ENCODE measurements around the gene ZNF93. TPM values are rescaled to one million over a fixed set of nuclear protein-coding genes. Genes with fewer than 3 reads are reported as not detected.
"Not testable (repeated sequence)": the region's sequence is repeated elsewhere in the genome, so short reads cannot be mapped to it uniquely, and the experiment has no call there.

ZNF93 gene
- total RNA-seq, 2 experiments from 2014 or later, result 21.7 to 22.3 TPM

- ATAC-seq, result no peak
- POLR2A ChIA-PET, result no interaction called here
- CTCF ChIA-PET, result no interaction called here
- DNase-seq, result no peak
- H3K4me3 Mint-ChIP-seq, result no peak overlapping the region
- H3K36me3 Mint-ChIP-seq (ENCODE audit: low read depth), result no peaks in the 10 kb centered on the region
- intact Hi-C loops (cut with DNase I, micrococcal nuclease), result no loop called here
- no peaks in the 10 kb centered on the region for H3K27me3 Mint-ChIP-seq
- no peaks in the 10 kb centered on the region for H3K4me1 Mint-ChIP-seq
- H3K9me3 Mint-ChIP-seq (ENCODE audit: low read depth), result peaks cover 20% of the 10 kb centered on the region
- no peak overlapping the region for H3K27ac Mint-ChIP-seq
Observed at GRCh38 chr19:19943848-19944582, 43.3 kb downstream of the ZNF93 start.

DNA sequence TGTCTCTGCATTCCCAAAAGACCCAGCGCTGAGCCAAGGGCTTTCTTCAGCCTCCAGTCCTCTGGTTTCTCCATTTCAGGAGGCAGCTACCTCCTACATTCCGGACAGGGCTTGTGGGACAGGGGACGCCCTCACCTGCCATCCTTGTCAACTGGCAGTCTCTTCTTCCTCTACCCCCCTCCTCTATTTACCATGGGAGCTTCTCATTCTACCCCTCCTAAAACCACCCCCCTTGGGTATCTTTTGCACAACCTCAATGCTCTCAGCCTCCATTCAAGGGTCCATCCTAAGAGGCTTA is 43.8 kb downstream of the ZNF93 start:
- Mint-ChIP-seq H3K4me3 (no peak overlapping the region), H3K9me3 (ENCODE audit: low read depth) (peaks cover 15% of the 10 kb centered on the region), H3K27ac (no peak overlapping the region), H3K4me1 (no peaks in the 10 kb centered on the region), H3K27me3 (no peaks in the 10 kb centered on the region), H3K36me3 (ENCODE audit: low read depth) (no peaks in the 10 kb centered on the region)
- no peak for DNase-seq
- POLR2A ChIA-PET, result no interaction called here
- CTCF ChIA-PET, result no interaction called here
- intact Hi-C loops (cut with DNase I, micrococcal nuclease), result no loop called here
- ATAC-seq, result no peak

- H3K27ac Mint-ChIP-seq, result no peak overlapping the region
- peaks cover 13% of the 10 kb centered on the region for H3K9me3 Mint-ChIP-seq (ENCODE audit: low read depth)
- no peaks in the 10 kb centered on the region for H3K4me1 Mint-ChIP-seq
- DNase-seq (no peak), ATAC-seq (no peak)
- no peak overlapping the region for H3K4me3 Mint-ChIP-seq
- CTCF ChIA-PET, result no interaction called here
- no peaks in the 10 kb centered on the region for H3K36me3 Mint-ChIP-seq (ENCODE audit: low read depth)
- POLR2A ChIA-PET, result no interaction called here
- intact Hi-C loops (cut with DNase I, micrococcal nuclease), result no loop called here
- no peaks in the 10 kb centered on the region for H3K27me3 Mint-ChIP-seq
Observed at GRCh38 chr19:19946226-19946625, 45.5 kb downstream of the ZNF93 start.

DNA sequence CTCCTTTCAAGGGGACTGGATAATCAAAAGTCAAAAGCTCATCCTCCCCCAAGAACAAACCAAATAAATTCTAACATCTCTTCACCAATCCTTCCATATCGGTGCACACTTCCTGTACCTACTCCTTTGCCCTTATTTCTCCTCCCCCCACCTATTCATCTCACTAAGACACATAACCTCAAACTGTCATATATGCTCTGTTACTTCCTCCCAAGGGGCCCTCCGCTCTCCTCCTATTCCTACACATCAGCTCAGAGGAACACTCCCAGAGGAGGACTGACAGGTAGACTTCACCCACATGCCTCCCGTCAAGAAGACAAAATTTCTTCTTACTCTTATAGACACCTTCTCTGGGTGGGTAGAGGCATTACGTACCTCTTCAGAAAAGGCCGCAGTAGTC is 48.1 kb downstream of the ZNF93 start:
- CTCF ChIA-PET, result interaction anchor here (0.6 to 0.8 kb wide), 4 partner anchors 10 to 223 kb away, joined by 3 read pairs; no protein-coding TSS in a partner anchor
- no peaks in the 10 kb centered on the region for H3K4me1 Mint-ChIP-seq
- no peak overlapping the region for H3K27ac Mint-ChIP-seq
- DNase-seq, result no peak
- H3K27me3 Mint-ChIP-seq, result no peaks in the 10 kb centered on the region
- POLR2A ChIA-PET, result no interaction called here
- H3K4me3 Mint-ChIP-seq, result no peak overlapping the region
- ATAC-seq, result no peak
- H3K9me3 Mint-ChIP-seq (ENCODE audit: low read depth), result peaks cover 2% of the 10 kb centered on the region
- H3K36me3 Mint-ChIP-seq (ENCODE audit: low read depth), result no peaks in the 10 kb centered on the region
- intact Hi-C loops (cut with DNase I, micrococcal nuclease), result no loop called here

- H3K27me3 Mint-ChIP-seq, result no peaks in the 10 kb centered on the region
- DNase-seq, result no peak
- no peak overlapping the region for H3K4me3 Mint-ChIP-seq
- H3K27ac Mint-ChIP-seq, result no peak overlapping the region
- no peaks in the 10 kb centered on the region for H3K4me1 Mint-ChIP-seq
- CTCF ChIA-PET, result no interaction called here
- H3K9me3 Mint-ChIP-seq (ENCODE audit: low read depth), result no peaks in the 10 kb centered on the region
- POLR2A ChIA-PET, result no interaction called here
- ATAC-seq, result no peak
- intact Hi-C loops (cut with DNase I, micrococcal nuclease), result no loop called here
- H3K36me3 Mint-ChIP-seq (ENCODE audit: low read depth), result no peaks in the 10 kb centered on the region
Observed at GRCh38 chr19:19955208-19955607, 54.5 kb downstream of the ZNF93 start.

GRCh38 chr19:19956434-19957075 is 55.8 kb downstream of the ZNF93 start:
- DNase-seq (peak; percentile 24), ATAC-seq (no peak)
- ChIA-PET CTCF (interaction anchor here (0.7 to 1.4 kb wide), 2 partner anchors 424 to 425 kb away, joined by 4 to 5 read pairs; no protein-coding TSS in a partner anchor), POLR2A (interaction anchor here (0.5 to 0.6 kb wide), 2 partner anchors 81 to 303 kb away, joined by 3 read pairs; no protein-coding TSS in a partner anchor)
- Mint-ChIP-seq H3K27me3 (no peaks in the 10 kb centered on the region), H3K9me3 (ENCODE audit: low read depth) (no peaks in the 10 kb centered on the region), H3K4me1 (no peaks in the 10 kb centered on the region), H3K36me3 (ENCODE audit: low read depth) (no peaks in the 10 kb centered on the region), H3K27ac (no peak overlapping the region), H3K4me3 (no peak overlapping the region)
- intact Hi-C loops (cut with DNase I, micrococcal nuclease), result no loop called here

- DNase-seq; H3K27me3 Mint-ChIP-seq; POLR2A ChIA-PET; ATAC-seq; H3K4me1 Mint-ChIP-seq; H3K9me3 Mint-ChIP-seq (ENCODE audit: low read depth); H3K27ac Mint-ChIP-seq; H3K4me3 Mint-ChIP-seq; H3K36me3 Mint-ChIP-seq (ENCODE audit: low read depth): not testable (repeated sequence)
- intact Hi-C loops (cut with DNase I, micrococcal nuclease), result loop anchor here (2.0 kb wide), 3 partner anchors 225 to 425 kb away; partner anchors contain the start of genes ZNF101 (in 1 of the 2) and ZNF14 (in 1 of the 2)
- CTCF ChIA-PET, result interaction anchor here (1.0 kb wide), 3 partner anchors 31 to 132 kb away, joined by 3 to 4 read pairs (median 3); no protein-coding TSS in a partner anchor
Observed at GRCh38 chr19:19957766-19958165, 57.0 kb downstream of the ZNF93 start.

DNA sequence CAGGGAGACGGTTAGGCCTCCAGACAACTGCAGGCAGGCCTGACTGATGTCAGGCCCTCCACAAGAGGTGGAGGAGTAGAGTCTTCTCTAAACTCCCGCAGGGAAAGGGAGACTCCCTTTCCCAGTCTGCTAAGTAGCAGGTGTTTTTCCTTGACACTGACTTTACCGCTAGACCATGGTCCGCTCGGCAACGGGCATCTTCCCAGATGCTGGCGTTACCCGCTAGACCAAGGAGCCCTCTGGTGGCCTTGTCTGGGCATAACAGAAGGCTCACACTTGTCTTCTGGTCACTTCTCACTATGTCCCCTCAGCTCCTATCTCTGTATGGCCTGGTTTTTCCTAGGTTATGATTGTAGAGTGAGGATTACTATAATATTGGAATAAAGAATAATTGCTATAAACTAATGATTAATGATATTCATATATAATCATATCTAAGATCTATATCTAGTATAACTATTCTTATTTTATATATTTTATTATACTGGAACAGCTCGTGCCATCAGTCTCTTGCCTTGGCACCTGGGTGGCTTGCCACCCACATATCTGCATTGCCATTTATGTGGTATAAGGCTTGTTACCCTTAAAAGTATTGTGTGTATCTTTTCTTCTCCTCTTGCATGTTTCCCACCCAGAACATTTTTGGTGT is 58.5 kb downstream of the ZNF93 start:
- H3K36me3 Mint-ChIP-seq (ENCODE audit: low read depth); H3K27me3 Mint-ChIP-seq; H3K4me1 Mint-ChIP-seq; H3K9me3 Mint-ChIP-seq (ENCODE audit: low read depth); H3K4me3 Mint-ChIP-seq; H3K27ac Mint-ChIP-seq; ATAC-seq: not testable (repeated sequence)
- ChIA-PET POLR2A (interaction anchor here (0.6 kb wide), 1 partner anchor 93 kb away, joined by 3 read pairs; no protein-coding TSS in a partner anchor), CTCF (interaction anchor here (0.6 to 1.3 kb wide), 5 partner anchors 80 to 427 kb away, joined by 3 to 4 read pairs (median 3); partner anchors contain the start of gene ZNF682)
- intact Hi-C loops (cut with DNase I, micrococcal nuclease), result loop anchor here (1.0 to 2.0 kb wide), 4 partner anchors 226 to 427 kb away; partner anchors contain the start of genes ZNF101 (in 1 of the 2) and ZNF14 (in 1 of the 2)
- peak; percentile 83 for DNase-seq

GRCh38 chr19:19964416-19964815 is 63.7 kb downstream of the ZNF93 start:
- Mint-ChIP-seq H3K27ac (no peak overlapping the region), H3K9me3 (ENCODE audit: low read depth) (peaks cover 27% of the 10 kb centered on the region), H3K4me1 (no peaks in the 10 kb centered on the region), H3K4me3 (no peak overlapping the region), H3K36me3 (ENCODE audit: low read depth) (peaks cover 2% of the 10 kb centered on the region), H3K27me3 (no peaks in the 10 kb centered on the region)
- POLR2A ChIA-PET, result no interaction called here
- no peak for DNase-seq
- CTCF ChIA-PET, result no interaction called here
- ATAC-seq, result no peak
- intact Hi-C loops (cut with DNase I, micrococcal nuclease), result no loop called here

DNA sequence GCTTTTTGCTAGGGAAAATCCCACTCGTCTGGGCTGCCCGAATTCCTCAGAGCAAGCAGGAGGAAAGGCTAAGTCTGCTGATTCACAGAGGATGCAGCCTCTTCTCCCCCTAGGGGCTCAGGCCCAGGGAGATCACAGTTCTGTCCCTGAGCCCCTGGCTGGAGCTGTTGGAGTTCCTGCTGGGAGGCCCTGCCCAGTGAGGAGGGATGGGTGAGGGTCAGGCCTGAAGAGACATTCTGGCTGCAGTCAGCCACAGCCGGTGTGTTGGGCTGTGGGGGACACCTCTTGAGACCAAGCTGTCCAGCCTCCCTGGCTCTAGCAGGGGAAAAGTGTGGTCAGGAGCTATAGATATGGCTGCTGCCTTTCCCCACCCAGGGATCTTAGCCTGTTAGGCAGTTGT is 65.4 kb downstream of the ZNF93 start:
- H3K4me3 Mint-ChIP-seq; H3K36me3 Mint-ChIP-seq (ENCODE audit: low read depth); H3K27ac Mint-ChIP-seq; H3K27me3 Mint-ChIP-seq; CTCF ChIA-PET; POLR2A ChIA-PET; ATAC-seq; intact Hi-C loops (cut with DNase I, micrococcal nuclease); DNase-seq; H3K4me1 Mint-ChIP-seq: not testable (repeated sequence)
- peaks cover 32% of the 10 kb centered on the region for H3K9me3 Mint-ChIP-seq (ENCODE audit: low read depth)

DNA sequence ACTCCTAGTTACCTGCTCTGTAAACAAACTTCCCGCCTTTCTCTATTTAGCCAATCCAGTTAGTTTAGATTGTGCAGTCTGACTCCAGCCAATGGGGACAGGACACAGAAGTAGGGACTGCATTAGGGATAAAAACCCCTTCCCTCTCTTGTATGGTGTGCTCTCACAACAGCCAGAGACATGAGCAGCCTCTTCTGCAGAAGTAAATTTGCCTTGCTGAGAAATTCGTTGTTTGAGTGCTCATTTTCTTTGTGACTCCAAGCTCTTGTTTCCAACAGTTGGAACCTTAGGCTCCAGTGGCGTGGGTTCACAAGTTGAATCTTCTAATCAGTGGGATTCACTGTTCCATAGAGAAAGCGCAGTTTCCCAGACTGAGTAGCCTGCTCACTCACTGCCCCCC is 66.1 kb downstream of the ZNF93 start:
- peaks cover 33% of the 10 kb centered on the region for H3K9me3 Mint-ChIP-seq (ENCODE audit: low read depth)
- no peak overlapping the region for H3K4me3 Mint-ChIP-seq
- ATAC-seq (no peak), DNase-seq (no peak)
- ChIA-PET CTCF (no interaction called here), POLR2A (no interaction called here)
- no peak overlapping the region for H3K27ac Mint-ChIP-seq
- peaks cover 2% of the 10 kb centered on the region for H3K36me3 Mint-ChIP-seq (ENCODE audit: low read depth)
- intact Hi-C loops (cut with DNase I, micrococcal nuclease), result no loop called here
- no peaks in the 10 kb centered on the region for H3K27me3 Mint-ChIP-seq
- H3K4me1 Mint-ChIP-seq, result no peaks in the 10 kb centered on the region

Data from activated CD4-positive, alpha-beta T cell treated with anti-CD3 and anti-CD28 coated beads for 36 hours (primary cell).